Vagina (tissue), 2 donors: ENCODE data around the gene USP12.

Experiments
- CTCF ChIP-seq, 3 experiments: fragments of 450-650 bp in 2 of 3; fragments of 200-600 bp in 1 of 3; sonication (generic) in 1 of 3; IDR thresholded peaks; one replicate each; pipeline ENCODE4 v1.5.1; 2017 to 2019; ENCODE audit warnings: antibody characterized with exemption in 3 of 3, mild to moderate bottlenecking in 2 of 3, moderate library complexity in 2 of 3
- POLR2A ChIP-seq, 2 donors: fragments of 450-650 bp; IDR thresholded peaks; one replicate each; pipeline ENCODE4 v1.6.1; 2017; ENCODE audit warnings: antibody characterized with exemption in 2 of 2, mild to moderate bottlenecking in 2 of 2, moderate library complexity in 2 of 2

DNA sequence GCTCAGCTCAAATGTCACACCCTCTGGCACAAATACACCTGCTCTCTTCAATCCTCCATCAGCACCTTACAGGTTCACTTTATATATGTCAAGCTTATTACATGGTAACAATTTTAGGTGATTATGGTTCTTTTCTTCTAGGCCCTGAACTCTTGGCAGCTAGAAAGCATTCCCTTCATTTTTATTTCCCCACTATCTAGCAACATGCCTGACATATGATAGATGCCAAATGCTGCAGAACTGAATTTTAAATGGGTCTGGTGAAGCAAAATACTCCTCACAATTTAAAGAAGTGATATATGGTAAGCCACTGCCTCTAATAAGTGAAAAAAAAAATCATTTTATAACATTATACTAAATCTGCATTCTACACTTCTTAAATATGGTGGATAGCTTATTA, 95.2 kb downstream of the USP12 start:
- no peak for TF ChIP-seq CTCF (IDR thresholded peaks at IDR 0.05)
- TF ChIP-seq POLR2A (IDR thresholded peaks at IDR 0.05): no peak
